ENCODE measurements around the gene PRKCB.

PRKCB gene

DNA sequence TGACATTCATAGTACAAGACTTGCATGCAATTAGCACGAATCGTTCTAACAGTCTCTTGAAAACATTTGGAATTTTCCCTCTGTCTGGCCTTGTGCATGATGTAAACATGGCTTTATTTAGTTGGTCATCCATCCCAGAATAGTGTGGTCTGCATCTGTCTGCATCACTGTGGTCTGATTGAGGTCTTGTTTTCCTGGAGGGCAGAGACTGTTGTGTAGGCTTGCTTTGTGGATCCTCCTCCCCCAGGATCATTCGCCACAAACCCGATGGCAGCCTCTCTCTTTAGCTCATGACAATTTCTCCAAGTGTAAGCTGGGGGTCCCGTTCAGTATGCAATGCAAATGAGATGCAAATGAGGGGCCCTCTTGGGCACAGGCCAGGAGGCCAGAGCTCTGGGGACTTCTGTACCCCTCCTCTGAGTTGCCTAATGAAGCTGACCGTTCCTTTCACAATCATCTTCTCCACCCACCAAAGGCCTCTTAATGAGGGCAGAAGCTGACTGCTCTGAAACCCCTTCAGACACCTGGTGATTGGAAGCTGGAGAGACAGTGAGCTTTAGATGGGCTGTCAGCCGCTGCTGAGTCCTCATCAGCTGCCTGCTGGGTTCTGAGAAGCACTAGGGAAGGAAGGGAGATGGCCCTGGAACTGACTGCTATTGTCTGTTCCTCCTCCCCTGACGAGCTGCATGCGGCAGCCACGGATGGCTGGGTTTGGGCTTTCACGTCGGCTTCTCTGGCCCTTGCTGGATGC lies 219.1 kb downstream of the PRKCB start:
- Histone ChIP-seq H3K27me3 (no peaks in the 10 kb centered on the region), H3K9ac (no peak overlapping the region), H3K4me1 (no peaks in the 10 kb centered on the region), H3K4me3 (no peak overlapping the region), H4K20me1 (no peaks in the 10 kb centered on the region), H3K4me2 (no peak overlapping the region), H3K36me3 (no peaks in the 10 kb centered on the region), H3K9me3 (no peaks in the 10 kb centered on the region), H3K27ac (no peak overlapping the region)
- TF ChIP-seq Cebpa-rat (IDR thresholded peaks at IDR 0.05) = no peak

DNA sequence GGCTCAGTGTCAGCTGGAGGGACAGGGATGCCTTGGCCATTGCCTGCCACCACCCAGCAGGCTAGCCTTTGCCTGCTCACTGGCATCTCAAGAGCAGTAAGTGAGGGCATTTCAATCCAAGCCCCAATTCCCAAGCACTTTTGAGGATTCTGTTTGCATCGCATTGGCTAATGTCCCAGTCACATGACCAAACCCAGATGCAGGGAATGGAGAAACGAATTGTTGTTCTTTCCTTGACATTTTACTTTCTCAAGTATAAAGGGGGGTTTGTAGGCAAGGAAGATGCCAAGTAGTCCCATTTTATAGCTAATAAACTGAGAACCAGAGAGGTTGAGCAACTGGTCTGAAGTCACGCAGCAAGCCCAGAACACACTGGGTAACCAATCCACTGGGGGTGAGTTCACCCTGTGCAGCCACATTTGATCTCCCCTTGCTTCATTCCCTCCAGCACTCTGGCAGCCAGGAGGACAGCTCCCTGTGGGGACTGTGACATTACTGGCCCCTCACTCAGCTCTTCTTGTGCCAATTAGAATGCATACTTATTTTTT lies 226.6 kb downstream of the PRKCB start:
- Histone ChIP-seq H3K4me2 (no peak overlapping the region), H3K36me3 (no peaks in the 10 kb centered on the region), H3K9ac (no peak overlapping the region), H3K9me3 (no peaks in the 10 kb centered on the region), H3K4me1 (no peaks in the 10 kb centered on the region), H3K27me3 (no peaks in the 10 kb centered on the region), H4K20me1 (no peaks in the 10 kb centered on the region), H3K4me3 (no peak overlapping the region), H3K27ac (no peak overlapping the region)
- no peak for TF ChIP-seq Cebpa-rat (IDR thresholded peaks at IDR 0.05)

- Histone ChIP-seq H3K9ac (no peak overlapping the region), H3K27me3 (no peaks in the 10 kb centered on the region), H3K4me3 (no peak overlapping the region), H3K4me1 (peaks cover 30% of the 10 kb centered on the region), H3K4me2 (no peak overlapping the region), H4K20me1 (no peaks in the 10 kb centered on the region), H3K27ac (no peak overlapping the region), H3K9me3 (no peaks in the 10 kb centered on the region), H3K36me3 (no peaks in the 10 kb centered on the region)
- no peak for TF ChIP-seq Cebpa-rat (IDR thresholded peaks at IDR 0.05)
Measured at GRCh38 chr16:24069036-24069590, 233.3 kb downstream of the PRKCB start.

DNA sequence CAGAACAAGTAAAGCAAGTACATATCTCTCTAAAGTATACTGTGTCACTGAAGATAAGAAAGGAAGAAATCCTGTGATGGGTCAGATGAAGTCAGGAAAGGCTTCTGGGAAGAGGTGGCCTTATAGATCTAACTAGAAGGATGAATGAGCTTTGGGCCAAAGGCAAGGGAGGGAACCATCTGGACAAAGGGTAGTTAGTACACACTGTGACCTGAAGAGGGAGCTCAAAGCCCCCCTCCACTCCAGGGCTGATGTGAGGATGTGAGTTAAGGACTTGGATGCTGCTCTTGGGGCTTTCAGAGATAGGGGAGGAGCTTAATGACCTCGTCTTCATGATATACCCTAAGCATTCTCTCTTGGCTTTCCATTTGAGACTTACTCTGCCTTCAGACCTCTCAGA lies 235.1 kb downstream of the PRKCB start:
- no peak overlapping the region for H3K4me3 ChIP-seq
- no peak for TF ChIP-seq Cebpa-rat (IDR thresholded peaks at IDR 0.05)
- H3K27ac ChIP-seq = no peak overlapping the region
- H3K4me2 ChIP-seq = no peak overlapping the region
- H3K36me3 ChIP-seq = no peaks in the 10 kb centered on the region
- peaks cover 40% of the 10 kb centered on the region for H3K4me1 ChIP-seq
- H3K9me3 ChIP-seq = no peaks in the 10 kb centered on the region
- no peaks in the 10 kb centered on the region for H4K20me1 ChIP-seq
- no peak overlapping the region for H3K9ac ChIP-seq
- no peaks in the 10 kb centered on the region for H3K27me3 ChIP-seq

GRCh38 chr16:24071666-24072360 lies 236.0 kb downstream of the PRKCB start:
- Histone ChIP-seq H3K4me2 (peak overlapping the region; percentile 71; the same call in 1 of the 2 replicates), H3K9me3 (no peaks in the 10 kb centered on the region), H3K4me1 (peaks cover 50% of the 10 kb centered on the region), H3K27me3 (no peaks in the 10 kb centered on the region), H3K27ac (peak overlapping the region; percentile 74), H3K36me3 (no peaks in the 10 kb centered on the region), H4K20me1 (no peaks in the 10 kb centered on the region), H3K9ac (no peak overlapping the region), H3K4me3 (no peak overlapping the region)
- TF ChIP-seq Cebpa-rat (IDR thresholded peaks at IDR 0.05) = no peak

- TF ChIP-seq Cebpa-rat (IDR thresholded peaks at IDR 0.05) = no peak
- H3K4me2 ChIP-seq = peak overlapping the region; percentile 71
- no peaks in the 10 kb centered on the region for H3K9me3 ChIP-seq
- no peaks in the 10 kb centered on the region for H3K36me3 ChIP-seq
- no peaks in the 10 kb centered on the region for H4K20me1 ChIP-seq
- no peak overlapping the region for H3K4me3 ChIP-seq
- H3K27ac ChIP-seq = peak overlapping the region; percentile 74
- H3K27me3 ChIP-seq = no peaks in the 10 kb centered on the region
- H3K4me1 ChIP-seq = peaks cover 65% of the 10 kb centered on the region
- no peak overlapping the region for H3K9ac ChIP-seq
Measured at GRCh38 chr16:24073321-24073720, 237.5 kb downstream of the PRKCB start.

DNA sequence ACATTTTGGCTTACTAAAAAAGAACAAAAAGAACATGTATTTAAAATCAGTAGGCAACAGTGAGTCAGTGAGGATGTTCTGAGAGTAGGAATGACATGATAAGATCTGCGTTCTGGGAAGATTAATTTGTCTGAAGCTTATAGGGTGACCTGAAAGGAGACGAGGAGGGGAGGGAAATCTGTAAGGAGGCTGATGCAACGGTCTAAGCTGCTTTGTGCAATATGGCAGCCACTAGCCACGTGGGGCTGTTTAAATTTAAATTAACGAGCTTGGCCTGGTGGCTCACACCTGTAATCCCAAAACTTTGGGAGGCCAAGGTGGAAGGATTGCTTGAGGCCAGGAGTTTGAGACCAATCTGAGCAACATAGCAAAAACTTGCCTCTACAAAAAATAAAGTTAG lies 238.8 kb downstream of the PRKCB start:
- no peak overlapping the region for H3K27ac ChIP-seq
- H3K4me3 ChIP-seq = no peak overlapping the region
- peaks cover 78% of the 10 kb centered on the region for H3K4me1 ChIP-seq
- no peak for TF ChIP-seq Cebpa-rat (IDR thresholded peaks at IDR 0.05)
- no peaks in the 10 kb centered on the region for H4K20me1 ChIP-seq
- H3K36me3 ChIP-seq = no peaks in the 10 kb centered on the region
- H3K9ac ChIP-seq = no peak overlapping the region
- no peaks in the 10 kb centered on the region for H3K9me3 ChIP-seq
- H3K4me2 ChIP-seq = no peak overlapping the region
- H3K27me3 ChIP-seq = no peaks in the 10 kb centered on the region

GRCh38 chr16:24075302-24075701 lies 239.5 kb downstream of the PRKCB start:
- Histone ChIP-seq H4K20me1 (no peaks in the 10 kb centered on the region), H3K4me3 (no peak overlapping the region), H3K4me2 (no peak overlapping the region), H3K27ac (no peak overlapping the region), H3K27me3 (no peaks in the 10 kb centered on the region), H3K9me3 (no peaks in the 10 kb centered on the region), H3K36me3 (no peaks in the 10 kb centered on the region), H3K4me1 (peaks cover 85% of the 10 kb centered on the region), H3K9ac (no peak overlapping the region)
- no peak for TF ChIP-seq Cebpa-rat (IDR thresholded peaks at IDR 0.05)

GRCh38 chr16:24075931-24076716 lies 240.3 kb downstream of the PRKCB start:
- Histone ChIP-seq H3K9ac (no peak overlapping the region), H3K4me2 (peak overlapping the region; percentile 70; the same call in 1 of the 2 replicates), H3K9me3 (no peaks in the 10 kb centered on the region), H4K20me1 (no peaks in the 10 kb centered on the region), H3K27ac (no peak overlapping the region), H3K4me3 (no peak overlapping the region), H3K36me3 (no peaks in the 10 kb centered on the region), H3K27me3 (no peaks in the 10 kb centered on the region), H3K4me1 (peaks cover 88% of the 10 kb centered on the region)
- TF ChIP-seq Cebpa-rat (IDR thresholded peaks at IDR 0.05) = no peak

All from BLaER1 (cell line).